ENCODE data around the gene ARSA.
"Not testable (repeated sequence)": the region's sequence is repeated elsewhere in the genome, so short reads cannot be mapped to it uniquely, and the experiment has no call there.

The ARSA gene

DNA sequence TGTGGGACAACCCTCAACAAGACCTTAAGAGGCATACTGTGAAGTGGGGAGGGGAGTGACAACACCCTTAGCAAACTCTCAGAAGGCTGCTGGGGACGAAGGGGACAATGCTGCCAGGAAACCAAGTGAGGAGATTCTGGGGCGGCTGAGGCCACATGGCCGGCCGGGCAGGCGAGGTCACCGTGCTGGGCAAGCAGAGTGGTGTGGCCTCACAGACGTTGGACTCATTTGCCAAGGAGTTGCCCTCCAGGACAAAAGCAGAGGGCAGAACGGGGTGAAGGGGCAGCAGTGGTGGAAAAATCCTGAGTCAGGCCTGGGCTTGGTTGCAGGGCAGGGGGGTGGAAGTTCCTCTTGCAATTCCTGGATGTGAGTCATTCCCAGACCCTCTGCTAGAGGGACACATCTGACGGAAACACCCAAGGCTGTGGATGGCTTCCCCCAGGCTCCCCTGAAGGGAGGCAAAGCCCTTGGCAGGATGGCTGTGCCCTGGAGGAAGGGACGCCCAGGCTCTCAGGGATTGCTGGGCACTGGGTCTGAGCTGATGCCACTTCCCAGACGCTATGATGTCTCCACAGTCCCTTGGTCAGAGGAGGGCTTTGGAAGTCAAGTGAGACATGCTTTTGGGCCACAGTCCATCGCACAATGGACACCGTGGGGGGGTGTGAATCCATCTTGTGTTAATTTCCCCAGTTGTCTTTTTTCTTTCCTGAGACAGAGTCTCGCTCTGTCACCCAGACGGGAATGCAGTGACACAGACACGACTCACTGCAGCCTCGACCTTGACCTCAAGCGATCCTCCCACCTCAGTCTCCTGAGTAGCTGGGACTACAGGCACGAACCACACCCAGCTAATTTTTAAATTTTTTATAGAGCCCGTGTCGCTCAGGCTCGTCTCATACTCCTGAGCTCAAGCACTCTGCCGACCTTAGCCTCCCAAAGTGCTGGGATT is 28.4 kb upstream of the ARSA start:
- DNase-seq (ENCODE audit: low read depth in 2 of 2), result no peak

DNA sequence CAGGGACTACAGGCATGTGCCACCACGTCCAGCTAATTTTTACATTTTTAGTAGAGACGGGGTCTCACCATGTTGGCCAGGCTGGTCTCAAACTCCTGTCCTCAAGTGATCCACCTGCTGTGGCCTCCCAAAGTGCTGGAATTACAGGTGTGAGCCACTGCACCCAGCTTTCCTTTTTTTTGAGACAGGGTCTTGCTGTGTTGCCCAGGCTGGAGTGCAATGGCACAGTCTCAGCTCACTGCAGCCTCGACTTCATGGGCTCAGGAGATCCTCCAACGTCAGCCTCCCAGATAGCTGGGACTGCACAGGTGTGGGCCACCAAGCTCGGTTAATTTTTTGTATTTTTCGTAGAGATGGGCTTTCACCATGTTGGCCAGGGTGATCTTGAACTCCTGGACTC is 26.7 kb upstream of the ARSA start:
- not testable (repeated sequence) for DNase-seq (ENCODE audit: low read depth in 2 of 2)

DNA sequence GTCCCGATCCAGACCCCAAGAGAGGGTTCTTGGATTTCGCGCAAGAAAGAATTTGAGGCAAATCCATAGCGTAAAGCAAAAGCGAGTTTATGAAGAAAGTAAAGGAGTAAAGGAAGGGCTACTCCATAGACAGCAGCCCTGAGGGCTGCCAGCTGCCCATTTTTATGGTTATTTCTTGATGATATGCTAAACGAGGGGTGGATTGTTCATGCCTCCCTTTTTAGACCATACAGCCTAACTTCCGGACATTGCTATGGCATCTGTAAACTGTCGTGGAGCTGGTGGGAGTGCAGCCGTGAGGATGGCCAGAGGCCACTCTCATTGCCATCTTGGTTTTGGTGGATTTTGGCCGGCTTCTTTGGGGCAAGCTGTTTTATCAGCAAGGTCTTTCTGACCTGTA is 25.3 kb upstream of the ARSA start:
- no peak for DNase-seq (ENCODE audit: low read depth in 2 of 2)

- not testable (repeated sequence) for DNase-seq (ENCODE audit: low read depth in 2 of 2)
These were observed 15.8 kb upstream of the ARSA start for GRCh38 chr22:50643821-50644101.

GRCh38 chr22:50643021-50643820 is 15.3 kb upstream of the ARSA start:
- DNase-seq (ENCODE audit: low read depth in 2 of 2), result not testable (repeated sequence)

- no peak for DNase-seq (ENCODE audit: low read depth in 2 of 2)
These were observed 14.0 kb upstream of the ARSA start for GRCh38 chr22:50641696-50642607.

- DNase-seq (ENCODE audit: low read depth in 2 of 2), result no peak
These were observed 13.1 kb upstream of the ARSA start for GRCh38 chr22:50640857-50641647.

GRCh38 chr22:50640296-50640695 is 12.3 kb upstream of the ARSA start:
- DNase-seq (ENCODE audit: low read depth in 2 of 2), result not testable (repeated sequence)

DNA sequence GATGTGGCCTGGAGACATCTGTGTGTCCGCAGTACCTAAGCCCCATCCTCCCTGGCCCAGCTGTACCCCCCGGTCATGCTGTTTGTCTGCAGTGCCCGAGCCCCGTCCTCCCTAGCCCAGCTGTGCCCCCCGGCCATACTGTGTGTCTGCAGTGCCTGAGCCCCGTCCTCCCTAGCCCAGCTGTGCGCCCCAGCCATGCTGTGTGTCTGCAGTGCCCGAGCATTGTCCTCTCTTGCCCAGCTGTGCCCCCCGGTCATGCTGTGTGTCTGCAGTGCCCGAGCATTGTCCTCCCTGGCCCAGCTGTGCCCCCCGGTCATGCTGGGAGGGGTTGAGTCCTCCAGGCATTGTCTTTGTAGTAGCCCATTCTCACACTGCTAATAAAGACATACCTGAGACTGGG is 7.6 kb upstream of the ARSA start:
- DNase-seq (ENCODE audit: low read depth in 2 of 2), result no peak

DNA sequence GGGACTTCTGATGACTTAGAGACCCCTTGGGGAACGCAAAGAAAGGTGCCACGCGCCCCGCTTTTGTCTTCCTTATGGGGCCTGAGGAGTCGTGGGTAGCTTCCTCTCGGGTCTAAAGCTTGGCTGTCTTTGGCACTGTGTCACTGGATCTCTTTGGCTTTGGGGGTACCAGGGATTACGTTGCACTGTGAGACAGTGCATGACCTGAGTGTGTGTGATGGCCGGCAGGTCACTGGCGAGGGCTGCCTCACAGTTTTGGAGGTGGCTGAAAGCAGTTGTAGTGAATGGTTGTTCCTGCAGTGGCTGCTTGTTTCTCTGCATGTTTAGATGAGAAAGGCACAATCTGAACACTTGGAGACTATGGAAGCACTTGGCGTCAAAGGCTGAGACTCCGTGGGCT is 5.8 kb upstream of the ARSA start:
- no peak for DNase-seq (ENCODE audit: low read depth in 2 of 2)

- DNase-seq (ENCODE audit: low read depth in 2 of 2), result no peak
These were observed 5.1 kb upstream of the ARSA start for GRCh38 chr22:50633086-50633485.

GRCh38 chr22:50630376-50630775 is 2.4 kb upstream of the ARSA start:
- DNase-seq (ENCODE audit: low read depth in 2 of 2), result no peak

DNA sequence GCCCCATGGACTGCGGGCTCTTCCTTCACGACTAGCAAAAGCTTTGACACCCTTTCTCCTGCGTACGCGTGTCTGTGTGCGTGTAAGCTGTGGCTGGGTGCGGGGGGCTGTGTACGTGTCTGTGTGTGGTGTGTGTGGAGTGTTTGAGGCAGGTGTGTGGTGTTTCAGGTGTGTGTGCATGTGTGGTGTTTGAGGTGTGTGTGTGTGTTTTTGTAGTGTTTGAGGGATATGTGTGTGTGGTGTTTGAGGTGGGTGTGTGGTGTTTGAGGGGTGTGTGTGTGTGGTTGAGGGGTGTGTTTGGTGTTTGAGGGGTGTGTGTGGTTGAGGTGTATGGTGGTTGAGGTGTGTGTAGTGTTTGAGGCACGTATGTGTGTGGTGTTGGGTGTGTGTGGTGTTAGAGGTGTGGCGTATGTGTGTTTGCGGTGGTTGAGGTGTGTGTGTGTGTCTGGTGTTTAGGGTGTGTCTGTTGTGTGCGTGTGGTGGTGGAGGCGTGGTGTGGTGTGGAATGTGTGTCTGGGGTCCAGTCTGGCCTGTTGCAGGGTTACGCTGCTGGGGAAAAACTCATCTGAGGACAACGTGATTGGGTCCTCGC is 687 bp upstream of the ARSA start:
- DNase-seq (ENCODE audit: low read depth in 2 of 2), result no peak

DNA sequence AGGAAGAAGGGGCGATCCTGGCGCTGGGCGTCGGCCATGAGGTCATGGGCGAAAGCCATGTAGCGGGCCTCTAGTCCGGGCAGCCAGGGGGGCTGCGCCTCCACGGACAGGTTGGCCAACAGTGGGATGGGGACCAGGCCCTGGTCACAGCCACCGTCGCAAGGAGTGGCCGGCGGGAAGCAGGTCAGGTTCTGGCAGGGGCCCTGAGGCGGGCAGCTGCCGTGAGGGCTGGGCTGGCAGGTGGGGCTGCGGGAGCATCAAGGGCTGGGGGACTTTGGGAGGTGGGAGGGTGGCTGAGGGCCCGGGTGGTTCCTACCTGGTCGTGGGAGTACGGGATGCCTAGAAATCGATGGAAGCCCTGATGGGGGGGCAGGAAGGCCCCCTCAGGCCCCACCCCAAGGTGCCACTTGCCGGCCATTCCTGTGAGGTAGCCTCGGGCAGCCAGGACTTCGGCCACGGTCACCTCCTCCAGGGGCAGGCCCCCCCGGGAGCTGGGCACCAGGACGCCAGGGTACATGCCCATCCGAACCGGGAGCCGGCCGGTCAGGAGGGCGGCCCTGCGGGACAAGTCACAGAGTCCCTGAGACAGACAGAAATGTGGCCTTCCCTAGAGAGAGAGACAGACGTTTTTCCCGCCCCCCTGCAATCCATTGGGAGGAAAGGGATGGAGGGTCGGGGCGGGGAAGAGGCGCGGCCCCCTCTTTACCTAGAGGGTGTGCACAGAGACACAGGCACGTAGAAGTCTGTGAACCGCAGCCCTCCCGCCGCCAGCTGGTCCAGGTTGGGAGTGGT is 906 bp downstream of the ARSA start:
- no peak for DNase-seq (ENCODE audit: low read depth in 2 of 2)

DNA sequence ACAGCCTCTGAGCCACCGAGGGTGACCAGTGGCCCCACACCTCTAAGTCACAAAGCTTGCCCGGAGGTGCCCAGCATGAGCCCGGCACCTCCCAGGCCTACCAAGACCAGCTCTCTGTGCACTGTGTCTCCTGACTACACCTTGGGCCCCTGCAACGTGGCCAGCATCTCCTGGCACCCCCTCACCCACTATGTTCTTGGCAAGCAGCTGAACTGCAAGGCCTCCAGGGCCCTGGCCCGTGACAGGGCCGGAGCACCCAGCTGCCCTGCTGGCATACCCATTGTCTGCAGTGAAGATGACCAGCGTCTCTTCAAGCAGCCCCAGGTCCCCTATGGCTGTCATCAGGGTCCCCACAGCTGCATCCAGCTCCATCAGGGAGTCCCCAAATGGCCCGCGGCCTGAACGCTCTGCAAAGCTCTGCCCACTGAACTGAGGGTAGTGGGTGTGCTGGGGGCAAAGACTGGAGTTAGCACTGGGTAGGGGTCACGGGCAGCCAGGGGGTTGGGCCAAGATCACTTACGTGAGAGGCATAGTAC is 1.6 kb downstream of the ARSA start:
- DNase-seq (ENCODE audit: low read depth in 2 of 2), result no peak

- DNase-seq (ENCODE audit: low read depth in 2 of 2), result no peak
These were observed 2.2 kb downstream of the ARSA start for GRCh38 chr22:50625568-50626313.

GRCh38 chr22:50625131-50625567 is 2.8 kb downstream of the ARSA start:
- no peak for DNase-seq (ENCODE audit: low read depth in 2 of 2)

DNA sequence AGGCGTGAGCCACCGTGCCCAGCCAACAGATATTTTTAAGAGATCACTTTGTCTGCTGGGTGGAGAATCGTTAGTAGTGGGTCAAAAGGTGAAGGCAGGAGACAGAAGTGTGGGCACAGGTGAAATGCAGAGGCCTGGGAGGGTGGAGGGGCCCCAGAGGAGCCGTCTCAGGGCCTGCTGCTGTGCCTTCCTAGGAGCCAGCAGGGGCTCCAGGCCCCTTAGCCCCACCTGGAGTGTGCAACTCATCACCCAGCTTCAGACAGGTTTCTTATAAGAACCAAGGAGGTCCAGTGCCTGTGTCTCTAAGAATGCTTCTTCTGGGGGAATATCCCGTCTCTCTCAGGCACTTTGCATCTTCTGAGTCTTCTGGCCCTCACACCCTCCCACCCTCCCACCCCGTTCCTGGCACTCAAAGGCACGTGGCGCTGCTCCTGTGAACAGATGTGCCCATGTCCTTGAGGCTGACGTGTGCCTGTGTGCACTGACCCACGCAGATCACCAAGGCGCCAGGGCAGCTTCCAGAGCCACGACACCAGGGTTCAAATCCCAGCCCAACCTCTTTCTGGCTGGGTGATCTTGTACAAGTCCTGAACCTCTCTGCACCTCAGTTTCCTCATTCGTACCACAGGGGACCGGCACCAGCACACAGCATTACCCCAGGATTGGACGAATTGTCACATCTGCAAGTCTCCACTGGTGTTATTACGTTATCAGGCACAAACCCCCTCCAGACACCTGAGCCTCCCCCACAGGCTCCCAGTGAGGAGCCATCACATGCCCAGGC is 3.4 kb downstream of the ARSA start:
- no peak for DNase-seq (ENCODE audit: low read depth in 2 of 2)
